Muscle of arm (tissue), 12 donors: Measurements from ENCODE around the gene ZNF160. TPM values are rescaled to one million over a fixed set of nuclear protein-coding genes. Genes with fewer than 3 reads are reported as not detected.
"Not testable (repeated sequence)": the region's sequence is repeated elsewhere in the genome, so short reads cannot be mapped to it uniquely, and the experiment has no call there.

Experiments
- DNase-seq: peaks from one replicate; pipeline ENCODE4 v3.0.0-alpha.2; 2013
- polyA plus RNA-seq, 12 donors: library from polyadenylated mRNA; unstranded; fragments of 120-200 nt; gene quantifications; one replicate each; pipeline ENCODE4 v1.2.1, GENCODE V29; 2013; ENCODE audit not compliant: insufficient read length in 12 of 12

Gene ZNF160
- polyA plus RNA-seq, 12 donors, result 17.1 to 42.4 (median 25.0) TPM; not detected in 1

GRCh38 chr19:53096579-53096978, 6.6 kb downstream of the ZNF160 start:
- DNase-seq, result not testable (repeated sequence)

- no peak for DNase-seq
These were observed 8.3 kb downstream of the ZNF160 start for GRCh38 chr19:53094754-53095575.

GRCh38 chr19:53092723-53093122, 10.5 kb downstream of the ZNF160 start:
- no peak for DNase-seq

GRCh38 chr19:53091413-53092254, 11.6 kb downstream of the ZNF160 start:
- DNase-seq, result no peak

GRCh38 chr19:53088091-53088490, 15.1 kb downstream of the ZNF160 start:
- no peak for DNase-seq

- DNase-seq, result peak; percentile 31
These were observed 16.3 kb downstream of the ZNF160 start for GRCh38 chr19:53086949-53087348.

- no peak for DNase-seq
These were observed 17.7 kb downstream of the ZNF160 start for GRCh38 chr19:53085496-53085895.

- no peak for DNase-seq
These were observed 20.3 kb downstream of the ZNF160 start for GRCh38 chr19:53082929-53083328.

- DNase-seq, result no peak
These were observed 23.8 kb downstream of the ZNF160 start for GRCh38 chr19:53079313-53079924.

- no peak for DNase-seq
These were observed 24.6 kb downstream of the ZNF160 start for GRCh38 chr19:53078668-53079067.

- DNase-seq, result peak; percentile 35
These were observed 26.2 kb downstream of the ZNF160 start for GRCh38 chr19:53076984-53077383.

GRCh38 chr19:53068834-53069233, 34.4 kb downstream of the ZNF160 start:
- no peak for DNase-seq

- DNase-seq, result no peak
These were observed 35.0 kb downstream of the ZNF160 start for GRCh38 chr19:53068199-53068598.

GRCh38 chr19:53057904-53058580, 45.2 kb downstream of the ZNF160 start:
- no peak for DNase-seq

GRCh38 chr19:53055117-53055516, 48.1 kb downstream of the ZNF160 start:
- DNase-seq, result no peak

- no peak for DNase-seq
These were observed 55.8 kb downstream of the ZNF160 start for GRCh38 chr19:53047379-53047778.

- DNase-seq, result no peak
These were observed 57.7 kb downstream of the ZNF160 start for GRCh38 chr19:53045536-53045935.

- DNase-seq, result no peak
These were observed 61.9 kb downstream of the ZNF160 start for GRCh38 chr19:53041366-53041765.

GRCh38 chr19:53037101-53038097, 65.8 kb downstream of the ZNF160 start:
- peak; percentile 18 for DNase-seq

GRCh38 chr19:53034948-53035675, 68.1 kb downstream of the ZNF160 start:
- DNase-seq, result no peak
